ENCODE results near the gene RELN.

Gene RELN

GRCh38 chr7:103445228-103446048 lies 544.0 kb downstream of the RELN start:
- DNase-seq = no peak

GRCh38 chr7:103439661-103440060 lies 549.8 kb downstream of the RELN start:
- no peak for DNase-seq

- no peak for DNase-seq
Measured at GRCh38 chr7:103437623-103438022, 551.8 kb downstream of the RELN start.

GRCh38 chr7:103432712-103433111 lies 556.7 kb downstream of the RELN start:
- no peak for DNase-seq

GRCh38 chr7:103425177-103425576 lies 564.3 kb downstream of the RELN start:
- no peak for DNase-seq

- DNase-seq = no peak
Measured at GRCh38 chr7:103423467-103424179, 565.8 kb downstream of the RELN start.
